Lower leg skin (tissue), 3 donors: Measurements from ENCODE around the gene TWSG1.

Source experiments
- POLR2A ChIP-seq, 2 donors: fragments of 450-650 bp; IDR thresholded peaks; one replicate each; pipeline ENCODE4 v1.6.1; 2016 to 2017; ENCODE audit warnings: antibody characterized with exemption in 2 of 2, mild to moderate bottlenecking in 1 of 2, moderate library complexity in 1 of 2
- TF ChIP-seq, protein P1 (sequence below), 3 donors: fragments of 450-650 bp; IDR thresholded peaks; one replicate each; pipeline ENCODE4 v1.5.1; 2016; ENCODE audit warnings: antibody characterized with exemption in 3 of 3, mild to moderate bottlenecking in 3 of 3, moderate library complexity in 2 of 3

DNA sequence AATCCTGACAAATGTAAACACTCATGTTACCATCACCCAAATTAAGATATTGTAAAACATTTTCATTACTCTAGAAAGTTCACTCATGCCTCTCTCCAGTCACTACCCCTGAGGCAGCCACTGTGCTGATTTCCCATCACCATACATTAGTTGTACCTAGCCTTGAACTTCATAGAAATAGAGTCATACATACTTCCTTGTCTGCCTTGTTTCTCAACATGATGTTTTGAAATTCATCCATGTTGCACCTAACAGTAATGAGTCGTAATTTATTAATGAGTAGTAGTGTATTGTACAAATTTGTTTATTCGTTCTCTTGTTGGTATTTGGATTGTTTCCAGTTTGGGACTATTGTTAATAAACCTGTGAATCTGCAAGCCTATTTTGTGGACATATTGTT is 49.0 kb upstream of the TWSG1 start:
- TF ChIP-seq, protein P1, sequence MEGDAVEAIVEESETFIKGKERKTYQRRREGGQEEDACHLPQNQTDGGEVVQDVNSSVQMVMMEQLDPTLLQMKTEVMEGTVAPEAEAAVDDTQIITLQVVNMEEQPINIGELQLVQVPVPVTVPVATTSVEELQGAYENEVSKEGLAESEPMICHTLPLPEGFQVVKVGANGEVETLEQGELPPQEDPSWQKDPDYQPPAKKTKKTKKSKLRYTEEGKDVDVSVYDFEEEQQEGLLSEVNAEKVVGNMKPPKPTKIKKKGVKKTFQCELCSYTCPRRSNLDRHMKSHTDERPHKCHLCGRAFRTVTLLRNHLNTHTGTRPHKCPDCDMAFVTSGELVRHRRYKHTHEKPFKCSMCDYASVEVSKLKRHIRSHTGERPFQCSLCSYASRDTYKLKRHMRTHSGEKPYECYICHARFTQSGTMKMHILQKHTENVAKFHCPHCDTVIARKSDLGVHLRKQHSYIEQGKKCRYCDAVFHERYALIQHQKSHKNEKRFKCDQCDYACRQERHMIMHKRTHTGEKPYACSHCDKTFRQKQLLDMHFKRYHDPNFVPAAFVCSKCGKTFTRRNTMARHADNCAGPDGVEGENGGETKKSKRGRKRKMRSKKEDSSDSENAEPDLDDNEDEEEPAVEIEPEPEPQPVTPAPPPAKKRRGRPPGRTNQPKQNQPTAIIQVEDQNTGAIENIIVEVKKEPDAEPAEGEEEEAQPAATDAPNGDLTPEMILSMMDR (IDR thresholded peaks at IDR 0.05): no peak
- TF ChIP-seq POLR2A (IDR thresholded peaks at IDR 0.05): no peak
